SU-DHL-6 (cell line): Measurements from ENCODE around the gene ANTXR2.

Experiments used
- H2AFZ ChIP-seq: fragments of 200-600 bp; sonication (generic); 2 replicates; pipeline ENCODE4 v1.6.1; 2014; ENCODE audit warnings: low read depth, mild to moderate bottlenecking, moderate library complexity, mixed read lengths, antibody characterized with exemption, low read length; ENCODE audit not compliant: severe bottlenecking
- H3F3A ChIP-seq: fragments of 200-600 bp; shearing (Covaris generic); 2 replicates; pipeline ENCODE4 v1.6.0; 2016; ENCODE audit warnings: antibody characterized with exemption, mild to moderate bottlenecking; ENCODE audit not compliant: insufficient read depth
- H3K27ac ChIP-seq: fragments of 200-600 bp; sonication (generic); 2 replicates; pipeline ENCODE4 v1.5.1; 2016; ENCODE audit warnings: low read depth, mild to moderate bottlenecking, low read length, moderate library complexity, mixed read lengths
- H3K27me3 ChIP-seq: fragments of 200-600 bp; sonication (generic), shearing (Covaris generic); 2 replicates; pipeline ENCODE4 v1.6.0; 2014; ENCODE audit warnings: mild to moderate bottlenecking, low read length
- H3K36me3 ChIP-seq: fragments of 200-600 bp; sonication (generic); 2 replicates; pipeline ENCODE4 v1.6.1; 2014; ENCODE audit warnings: mild to moderate bottlenecking, low read length, mixed read lengths
- H3K4me2 ChIP-seq: fragments of 300-600, 200-600 bp; shearing (Covaris generic), sonication (generic); 2 replicates; pipeline ENCODE4 v1.6.0; 2014; ENCODE audit warnings: low read length, low read depth, mild to moderate bottlenecking; ENCODE audit not compliant: poor library complexity, severe bottlenecking
- H3K4me3 ChIP-seq: fragments of 200-600 bp; sonication (generic); 2 replicates; pipeline ENCODE4 v1.5.1; 2014; ENCODE audit warnings: antibody characterized with exemption, low read length, mild to moderate bottlenecking, mixed read lengths; ENCODE audit not compliant: insufficient read depth, poor library complexity, severe bottlenecking
- H3K79me2 ChIP-seq: fragments of 200-600 bp; sonication (generic); 2 replicates; pipeline ENCODE4 v1.6.1; 2014; ENCODE audit warnings: mild to moderate bottlenecking, low read length, moderate library complexity; ENCODE audit not compliant: insufficient read depth
- H3K9ac ChIP-seq: fragments of 200-600 bp; sonication (generic); 2 replicates; pipeline ENCODE4 v1.7.0; 2014; ENCODE audit warnings: mild to moderate bottlenecking, low read length
- H3K9me2 ChIP-seq: fragments of 200-600 bp; sonication (generic); replicated peaks from 2 replicates; pipeline ENCODE4 v1.6.1; 2014; ENCODE audit warnings: low read length; ENCODE audit not compliant: insufficient read depth
- H3K9me3 ChIP-seq: fragments of 200-600 bp; sonication (generic); 2 replicates; pipeline ENCODE4 v1.6.1; 2014; ENCODE audit warnings: low read length, mixed read lengths; ENCODE audit not compliant: insufficient read depth
- H4K20me1 ChIP-seq: fragments of 200-600 bp; sonication (generic); 2 replicates; pipeline ENCODE4 v1.6.1; 2014; ENCODE audit warnings: low read depth, mild to moderate bottlenecking, antibody characterized with exemption, low read length, moderate library complexity, mixed read lengths
- CTCF ChIP-seq: fragments of 200-600 bp; sonication (generic); IDR thresholded peaks from one replicate; pipeline ENCODE4 v1.5.1; 2017; ENCODE audit warnings: antibody characterized with exemption, mild to moderate bottlenecking, low read length, moderate library complexity; ENCODE audit not compliant: insufficient read depth, poor library complexity, severe bottlenecking
- EZH2phosphoT487 ChIP-seq: fragments of 200-600 bp; sonication (generic), shearing (Covaris generic); conservative IDR thresholded peaks from 2 replicates; pipeline ENCODE4 v1.6.1; 2018; ENCODE audit warnings: mild to moderate bottlenecking, antibody characterized with exemption, low read length, moderate library complexity, mixed read lengths

ANTXR2 gene

GRCh38 chr4:80017125-80017854, 55.7 kb downstream of the ANTXR2 start:
- Histone ChIP-seq H3K4me2 (no peak overlapping the region), H4K20me1 (no peaks in the 10 kb centered on the region), H3K27me3 (no peaks in the 10 kb centered on the region), H3K9me2 (no peaks in the 10 kb centered on the region), H3K27ac (no peak overlapping the region), H3F3A (no peaks in the 10 kb centered on the region), H3K9ac (no peak overlapping the region), H2AFZ (no peak overlapping the region), H3K9me3 (no peaks in the 10 kb centered on the region), H3K36me3 (no peaks in the 10 kb centered on the region), H3K4me3 (no peak overlapping the region), H3K79me2 (no peaks in the 10 kb centered on the region)
- TF ChIP-seq CTCF (no peak), EZH2phosphoT487 (no peak)

GRCh38 chr4:80016506-80016905, 56.5 kb downstream of the ANTXR2 start:
- Histone ChIP-seq H3K9me3 (no peaks in the 10 kb centered on the region), H3K9ac (no peak overlapping the region), H2AFZ (no peak overlapping the region), H3K9me2 (no peaks in the 10 kb centered on the region), H3K4me3 (no peak overlapping the region), H3K36me3 (no peaks in the 10 kb centered on the region), H3K27ac (no peak overlapping the region), H4K20me1 (no peaks in the 10 kb centered on the region), H3K27me3 (no peaks in the 10 kb centered on the region), H3K79me2 (no peaks in the 10 kb centered on the region), H3F3A (no peaks in the 10 kb centered on the region), H3K4me2 (no peak overlapping the region)
- TF ChIP-seq EZH2phosphoT487 (no peak), CTCF (no peak)

GRCh38 chr4:80015407-80016189, 57.4 kb downstream of the ANTXR2 start:
- Histone ChIP-seq H3F3A (no peaks in the 10 kb centered on the region), H3K9ac (no peak overlapping the region), H3K36me3 (no peaks in the 10 kb centered on the region)

More at GRCh38 chr4:80015407-80016189, 57.4 kb downstream of the ANTXR2 start:
- no peaks in the 10 kb centered on the region for H3K27me3 ChIP-seq
- TF ChIP-seq CTCF (no peak), EZH2phosphoT487 (no peak)
- no peaks in the 10 kb centered on the region for H3K9me2 ChIP-seq
- no peaks in the 10 kb centered on the region for H3K79me2 ChIP-seq
- H3K27ac ChIP-seq, result no peak overlapping the region
- H2AFZ ChIP-seq, result no peak overlapping the region
- H3K4me3 ChIP-seq, result no peak overlapping the region
- H3K4me2 ChIP-seq, result no peak overlapping the region
- no peaks in the 10 kb centered on the region for H4K20me1 ChIP-seq
- H3K9me3 ChIP-seq, result no peaks in the 10 kb centered on the region
